A549 (cell line): ENCODE data around the gene TFF3.

ENCODE experiments used
- CEBPB ChIP-seq, 2 experiments: fragments of >200 bp in 1 of 2; sonication (Bioruptor Twin) in 1 of 2; formaldehyde crosslinking in 1 of 2; IDR thresholded peaks; 2 replicates each; pipeline ENCODE4 v1.6.1; 2012 to 2016
- CTCF ChIP-seq: fragments of >200 bp; sonication (Bioruptor Twin); formaldehyde crosslinking; IDR thresholded peaks from 3 replicates; pipeline ENCODE4 v1.5.1; 2016
- POLR2A ChIP-seq: IDR thresholded peaks from 2 replicates; pipeline ENCODE4 v1.6.1; 2012; ENCODE audit warnings: mild to moderate bottlenecking, low read length
- REST ChIP-seq: fragments of 200-600 bp; sonication (generic); IDR thresholded peaks from 2 replicates; pipeline ENCODE4 v1.6.1; 2016; ENCODE audit warnings: antibody characterized with exemption, mild to moderate bottlenecking, moderate library complexity
- TP53 ChIP-seq: fragments of 250-450 bp; sonication (Bioruptor Pico); IDR thresholded peaks from 2 replicates; pipeline ENCODE4 v1.5.0; 2021; ENCODE audit warnings: mild to moderate bottlenecking, moderate library complexity
- ZFP36 ChIP-seq: fragments of 450-650 bp; IDR thresholded peaks from 2 replicates; pipeline ENCODE4 v1.6.1; 2014; ENCODE audit warnings: borderline replicate concordance; ENCODE audit not compliant: partially characterized antibody

GRCh38 chr21:42317341-42317741, 2.1 kb upstream of the TFF3 start:
- no peak for TF ChIP-seq CTCF
- no peak for TF ChIP-seq TP53 (CRISPR knock-in tag)
- no peak for TF ChIP-seq POLR2A
- TF ChIP-seq REST: no peak
- no peak for TF ChIP-seq CEBPB (IDR thresholded peaks at IDR 0.05)
- no peak for TF ChIP-seq ZFP36
